ENCODE results near the gene TDRD7. TPM values are rescaled to one million over a fixed set of nuclear protein-coding genes. Genes with fewer than 3 reads are reported as not detected.

TDRD7 gene
- total and polyA plus RNA-seq, 3 donors from 2014 or later, result 31.2 to 85.8 (median 32.2) TPM

DNA sequence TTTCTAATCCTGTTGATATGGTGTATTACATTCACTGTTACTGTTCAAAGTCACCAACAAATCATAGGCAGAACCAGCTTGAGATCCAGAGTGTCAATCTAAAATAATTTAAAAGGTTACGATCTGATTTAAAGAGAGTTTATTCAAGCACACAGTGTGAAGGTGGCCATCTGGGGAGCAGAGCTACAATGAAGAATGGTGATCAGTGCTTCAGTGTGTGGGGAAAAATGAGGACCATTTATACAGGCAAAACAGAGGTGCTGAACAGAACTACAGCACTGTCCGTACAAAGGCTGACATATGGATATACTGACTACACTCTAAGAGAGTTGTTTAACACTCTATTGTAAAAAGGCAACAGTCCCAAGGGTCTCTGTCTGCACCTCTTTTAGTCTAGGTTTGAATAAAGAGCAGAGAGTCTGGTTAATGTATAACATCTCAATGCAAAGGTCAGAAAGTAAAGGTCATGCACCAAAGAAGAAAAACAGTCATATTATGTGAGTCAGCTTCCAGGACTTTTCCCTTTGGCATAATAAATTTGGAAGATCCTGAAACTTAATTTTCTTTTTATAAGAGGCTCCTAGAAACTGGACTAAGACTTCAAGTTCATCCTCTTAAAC is 29.7 kb upstream of the TDRD7 start:
- intact Hi-C loops (cut with DNase I; ENCODE audit: low total_unique reads), result no loop called here
- no peaks in the 10 kb centered on the region for H3K4me1 ChIP-seq
- no peak for TF ChIP-seq POLR2A (IDR thresholded peaks at IDR 0.05)
- TF ChIP-seq, protein P1, sequence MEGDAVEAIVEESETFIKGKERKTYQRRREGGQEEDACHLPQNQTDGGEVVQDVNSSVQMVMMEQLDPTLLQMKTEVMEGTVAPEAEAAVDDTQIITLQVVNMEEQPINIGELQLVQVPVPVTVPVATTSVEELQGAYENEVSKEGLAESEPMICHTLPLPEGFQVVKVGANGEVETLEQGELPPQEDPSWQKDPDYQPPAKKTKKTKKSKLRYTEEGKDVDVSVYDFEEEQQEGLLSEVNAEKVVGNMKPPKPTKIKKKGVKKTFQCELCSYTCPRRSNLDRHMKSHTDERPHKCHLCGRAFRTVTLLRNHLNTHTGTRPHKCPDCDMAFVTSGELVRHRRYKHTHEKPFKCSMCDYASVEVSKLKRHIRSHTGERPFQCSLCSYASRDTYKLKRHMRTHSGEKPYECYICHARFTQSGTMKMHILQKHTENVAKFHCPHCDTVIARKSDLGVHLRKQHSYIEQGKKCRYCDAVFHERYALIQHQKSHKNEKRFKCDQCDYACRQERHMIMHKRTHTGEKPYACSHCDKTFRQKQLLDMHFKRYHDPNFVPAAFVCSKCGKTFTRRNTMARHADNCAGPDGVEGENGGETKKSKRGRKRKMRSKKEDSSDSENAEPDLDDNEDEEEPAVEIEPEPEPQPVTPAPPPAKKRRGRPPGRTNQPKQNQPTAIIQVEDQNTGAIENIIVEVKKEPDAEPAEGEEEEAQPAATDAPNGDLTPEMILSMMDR (IDR thresholded peaks at IDR 0.05), result no peak
- H3K9me3 ChIP-seq, result no peaks in the 10 kb centered on the region
- 82 to 87% methylated on average over 2 of the region's 2 CpGs for WGBS, 2 donors
- DNase-seq, result no peak
- H3K4me3 ChIP-seq, result no peak overlapping the region
- no peaks in the 10 kb centered on the region for H3K36me3 ChIP-seq (ENCODE audit: low read depth, missing control alignments)
- no peak overlapping the region for H3K27ac ChIP-seq
- no peaks in the 10 kb centered on the region for H3K27me3 ChIP-seq

DNA sequence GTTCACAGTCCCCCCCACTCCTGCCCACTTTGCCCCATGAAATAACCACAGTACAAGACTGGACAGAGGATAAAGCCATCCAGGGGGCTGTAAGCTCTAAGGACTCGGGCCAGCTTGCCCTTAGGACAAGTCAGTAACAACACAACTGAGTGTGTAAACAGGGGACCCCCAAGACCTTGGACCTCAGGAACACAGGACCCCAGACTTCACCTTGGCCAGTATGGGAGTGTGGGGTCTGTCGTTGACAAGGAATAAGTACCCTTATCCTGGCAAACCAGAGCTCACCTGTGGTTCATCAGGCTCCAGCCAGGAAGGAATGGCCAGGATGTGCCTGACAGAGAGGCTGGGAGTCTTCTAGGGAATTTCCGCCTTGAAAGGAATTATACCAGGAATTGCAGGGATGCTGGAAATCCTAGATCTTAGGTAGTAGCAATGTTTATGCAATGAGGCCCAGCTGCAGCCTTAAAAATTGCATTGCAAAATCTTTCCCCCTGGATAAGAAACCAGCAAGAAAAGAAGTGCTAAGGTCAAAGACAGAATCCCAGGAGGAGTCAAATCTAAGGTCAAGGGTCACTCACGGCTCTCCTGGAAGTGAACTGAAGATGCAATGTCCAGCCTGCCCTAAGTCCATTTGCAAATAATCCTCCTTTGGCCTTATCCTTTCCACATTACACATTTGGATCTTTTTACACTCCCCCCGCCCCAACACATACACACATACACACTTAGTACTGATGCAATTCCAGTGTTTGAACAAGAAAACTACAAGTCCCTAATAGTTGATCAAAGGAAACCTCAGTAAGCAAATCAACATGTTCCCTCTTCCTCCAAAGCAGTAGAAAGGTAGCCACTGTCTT is 27.3 kb upstream of the TDRD7 start:
- 73 to 81% methylated on average over 4 to 5 of the region's 5 CpGs for WGBS, 2 donors
- Histone ChIP-seq H3K27ac (no peak overlapping the region), H3K4me1 (no peaks in the 10 kb centered on the region), H3K27me3 (no peaks in the 10 kb centered on the region), H3K36me3 (ENCODE audit: low read depth, missing control alignments) (no peaks in the 10 kb centered on the region), H3K9me3 (no peaks in the 10 kb centered on the region), H3K4me3 (no peak overlapping the region)
- DNase-seq, result peak; percentile 5
- intact Hi-C loops (cut with DNase I; ENCODE audit: low total_unique reads), result no loop called here
- TF ChIP-seq, protein P1 (IDR thresholded peaks at IDR 0.05), result no peak
- TF ChIP-seq POLR2A (IDR thresholded peaks at IDR 0.05), result no peak

DNA sequence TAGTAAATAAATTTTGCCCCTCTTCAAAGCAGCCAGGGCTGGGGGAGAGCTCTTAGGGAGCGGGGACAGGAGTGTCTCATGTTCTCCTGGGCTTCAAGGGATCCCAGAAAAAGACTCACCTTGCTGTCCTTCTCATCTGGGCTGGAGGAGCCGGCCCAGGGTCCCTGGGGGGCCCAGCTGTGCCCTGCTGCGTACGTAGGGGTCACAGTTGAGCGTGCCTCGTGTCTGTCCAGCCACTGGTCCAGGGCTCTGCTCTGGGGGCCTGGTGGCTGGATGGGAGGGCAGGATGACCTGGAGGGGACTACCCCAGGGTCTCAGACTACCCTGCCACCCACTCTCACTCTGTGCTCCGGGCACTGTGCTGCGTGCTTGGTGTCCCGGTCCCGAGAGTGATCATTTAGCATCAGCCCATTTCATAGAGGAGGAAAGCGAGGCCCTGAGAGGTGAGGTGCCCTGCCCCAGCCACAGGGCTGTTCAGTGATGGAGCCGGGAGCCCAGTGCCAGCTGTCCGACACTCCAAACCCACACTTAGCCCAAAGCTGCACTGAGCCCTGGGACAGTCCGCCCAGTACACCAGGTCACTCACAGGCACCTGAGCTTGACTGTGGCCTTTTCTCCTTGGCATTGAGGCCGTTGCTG is 26.2 kb upstream of the TDRD7 start:
- TF ChIP-seq, protein P1 (IDR thresholded peaks at IDR 0.05), result no peak
- no peak for TF ChIP-seq POLR2A (IDR thresholded peaks at IDR 0.05)
- peak; percentile 8 for DNase-seq
- Histone ChIP-seq H3K9me3 (no peaks in the 10 kb centered on the region), H3K4me1 (no peaks in the 10 kb centered on the region), H3K4me3 (no peak overlapping the region), H3K36me3 (ENCODE audit: low read depth, missing control alignments) (no peaks in the 10 kb centered on the region), H3K27ac (no peak overlapping the region), H3K27me3 (no peaks in the 10 kb centered on the region)
- 90 to 97% methylated on average over 10 to 15 of the region's 15 CpGs for WGBS, 2 donors
- intact Hi-C loops (cut with DNase I; ENCODE audit: low total_unique reads), result no loop called here

DNA sequence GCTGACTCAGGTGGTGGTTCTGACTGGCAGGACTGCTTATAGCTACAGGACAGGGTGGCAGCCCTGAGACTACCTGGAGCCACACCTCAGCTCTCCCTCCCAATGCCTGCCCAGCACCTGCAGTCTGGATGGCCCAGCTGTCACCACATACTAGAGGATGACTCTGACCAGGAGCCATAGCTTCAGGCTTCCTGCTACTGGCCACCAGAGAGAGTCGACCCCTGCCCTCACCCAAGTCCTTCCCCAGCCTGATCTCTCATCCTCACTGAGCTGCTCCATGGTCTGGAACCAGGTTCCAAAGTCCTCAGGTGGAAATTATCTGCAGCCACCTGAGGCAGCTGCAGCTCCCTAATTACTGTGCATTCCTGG is 25.6 kb upstream of the TDRD7 start:
- no peak overlapping the region for H3K27ac ChIP-seq
- no peaks in the 10 kb centered on the region for H3K36me3 ChIP-seq (ENCODE audit: low read depth, missing control alignments)
- intact Hi-C loops (cut with DNase I; ENCODE audit: low total_unique reads), result no loop called here
- 75 to 78% methylated on average over 1 of the region's 1 CpG for WGBS, 2 donors
- no peaks in the 10 kb centered on the region for H3K9me3 ChIP-seq
- no peaks in the 10 kb centered on the region for H3K27me3 ChIP-seq
- TF ChIP-seq POLR2A (IDR thresholded peaks at IDR 0.05), result no peak
- TF ChIP-seq, protein P1 (IDR thresholded peaks at IDR 0.05), result no peak
- DNase-seq, result no peak
- H3K4me3 ChIP-seq, result no peak overlapping the region
- H3K4me1 ChIP-seq, result no peaks in the 10 kb centered on the region
